ENCODE data around the gene CYP2C18.

- TF ChIP-seq POLR2A (IDR thresholded peaks at IDR 0.05) (no peak), CTCF (IDR thresholded peaks at IDR 0.05) (no peak)
Observed at GRCh38 chr10:94738588-94738987, 55.1 kb downstream of the CYP2C18 start.

All from Peyer's patch (tissue), 4 donors.